ENCODE data around the gene ATP6V0A1.

- TF ChIP-seq ZNF384 (IDR thresholded peaks at IDR 0.05) (no peak), TARDBP (IDR thresholded peaks at IDR 0.05) (no peak), ARNT (IDR thresholded peaks at IDR 0.05) (no peak), BHLHE40 (IDR thresholded peaks at IDR 0.05; ENCODE audit: borderline replicate concordance) (no peak), NFRKB (IDR thresholded peaks at IDR 0.05) (no peak), FOXM1 (IDR thresholded peaks at IDR 0.05; ENCODE audit: borderline replicate concordance) (no peak), SP1 (IDR thresholded peaks at IDR 0.05) (no peak), CTBP1 (IDR thresholded peaks at IDR 0.05; ENCODE audit: borderline replicate concordance) (no peak), ELF4 (IDR thresholded peaks at IDR 0.05) (no peak)
These were observed 18.5 kb downstream of the ATP6V0A1 start for GRCh38 chr17:42477173-42477572.

Data from HEK293T (cell line).